Lung (tissue), 12 donors: ENCODE data around the gene CDV3. TPM values are rescaled to one million over a fixed set of nuclear protein-coding genes. Genes with fewer than 3 reads are reported as not detected.

Experiments used
- ATAC-seq: fragments of 200-7000 bp; cut with Tn5 transposase; one replicate; pipeline ENCODE4 v1.9.1; 2020; ENCODE audit warnings: moderate number of reproducible peaks; ENCODE audit not compliant: insufficient read depth, low FRiP score
- DNase-seq, 3 donors: peaks; one replicate each; pipeline ENCODE4 v3.0.0-alpha.2; 2013 to 2017
- H3K27ac ChIP-seq, 2 donors: one replicate each; pipeline ENCODE4 v1.5.1; 2013; ENCODE audit warnings: mild to moderate bottlenecking in 2 of 2, moderate library complexity in 2 of 2, control low read depth in 1 of 2, inconsistent platforms in 1 of 2, low read depth in 1 of 2, low read length in 1 of 2
- H3K27me3 ChIP-seq, 3 donors: one replicate each; pipeline ENCODE4 v1.5.1; 2013; ENCODE audit warnings: low read length in 2 of 3; ENCODE audit not compliant: control insufficient read depth in 3 of 3, insufficient read depth in 3 of 3
- H3K36me3 ChIP-seq, 4 donors: one replicate each; pipeline ENCODE4 v1.5.1; 2013; ENCODE audit warnings: low read length in 4 of 4, mild to moderate bottlenecking in 1 of 4, moderate library complexity in 1 of 4; ENCODE audit not compliant: control insufficient read depth in 4 of 4, insufficient read depth in 4 of 4
- H3K4me1 ChIP-seq, 5 donors: one replicate each; pipeline ENCODE4 v1.5.1; 2013; ENCODE audit warnings: low read length in 5 of 5, mild to moderate bottlenecking in 2 of 5, moderate library complexity in 1 of 5; ENCODE audit not compliant: control insufficient read depth in 5 of 5, insufficient read depth in 5 of 5
- H3K4me3 ChIP-seq: one replicate; pipeline ENCODE4 v1.5.1; 2013; ENCODE audit warnings: mild to moderate bottlenecking, control low read depth, moderate library complexity
- H3K9ac ChIP-seq, 2 donors: one replicate each; pipeline ENCODE4 v1.5.1; 2013; ENCODE audit warnings: low read length in 2 of 2, control low read depth in 1 of 2; ENCODE audit not compliant: insufficient read depth in 1 of 2
- H3K9me3 ChIP-seq, 4 donors: one replicate each; pipeline ENCODE4 v1.5.1; 2013; ENCODE audit warnings: low read length in 3 of 4, mild to moderate bottlenecking in 1 of 4, moderate library complexity in 1 of 4; ENCODE audit not compliant: control insufficient read depth in 4 of 4, insufficient read depth in 3 of 4
- CTCF ChIP-seq: IDR thresholded peaks from 2 replicates; pipeline ENCODE4 v1.5.1; 2012; ENCODE audit warnings: mild to moderate bottlenecking; ENCODE audit errors: control extremely low read depth, extremely low read depth
- WGBS, 2 donors: extraction: QIAGEN DNeasy Blood & Tissue Kit; methylation state at CpG; one replicate each; pipeline ENCODE4 v1.1.7; 2013; 5-methylcytosine and 5-hydroxymethylcytosine counted together
- polyA plus RNA-seq, 2 donors: library from polyadenylated mRNA; stranded (reverse); fragments of 200-250 nt; gene quantifications; one replicate each; pipeline ENCODE4 v1.2.1, GENCODE V29; 2013
- total RNA-seq, 2 donors: library from RNA; depleted of rRNA in 1 of 2; stranded (reverse); fragments of >200 nt in 1 of 2; gene quantifications; one replicate each; pipeline ENCODE4 v1.2.1, GENCODE V29; 2014 to 2021
- donor health status: control.
- donor health status: control.
- donor health status: Bipolar disorder and iron deficiency.
- donor health status: healthy.
- donor health status: DM: yes; HTN: yes; CAD: no.

The CDV3 gene
- total and polyA plus RNA-seq, 4 donors: 50.5 to 138 (median 104) TPM

GRCh38 chr3:133598405-133598804 lies 24.9 kb downstream of the CDV3 start:
- H3K36me3 ChIP-seq: peaks cover 0 to 8% (median 4%) of the 10 kb centered on the region in 4 donors
- ATAC-seq: no peak
- H3K4me3 ChIP-seq: no peak overlapping the region
- no peaks in the 10 kb centered on the region for H3K9me3 ChIP-seq
- peak in 1 of 3 donors; percentile 18 for DNase-seq
- no peak overlapping the region for H3K27ac ChIP-seq
- H3K27me3 ChIP-seq: no peaks in the 10 kb centered on the region
- no peak overlapping the region for H3K9ac ChIP-seq
- no peaks in the 10 kb centered on the region for H3K4me1 ChIP-seq
- 83 to 91% methylated on average over 3 of the region's 3 CpGs for WGBS, 2 donors
- no peak for TF ChIP-seq CTCF

GRCh38 chr3:133599280-133599679 lies 25.8 kb downstream of the CDV3 start:
- Histone ChIP-seq H3K4me3 (no peak overlapping the region), H3K27ac (no peak overlapping the region), H3K9me3 (no peaks in the 10 kb centered on the region), H3K36me3 (peaks cover 0 to 8% (median 4%) of the 10 kb centered on the region in 4 donors), H3K9ac (no peak overlapping the region), H3K4me1 (no peaks in the 10 kb centered on the region), H3K27me3 (no peaks in the 10 kb centered on the region)
- ATAC-seq: no peak
- 75 to 91% methylated on average over 2 of the region's 2 CpGs for WGBS, 2 donors
- TF ChIP-seq CTCF: no peak
- no peak for DNase-seq

GRCh38 chr3:133600572-133601081 lies 27.1 kb downstream of the CDV3 start:
- Histone ChIP-seq H3K9ac (no peak overlapping the region), H3K9me3 (no peaks in the 10 kb centered on the region), H3K27ac (no peak overlapping the region), H3K27me3 (no peaks in the 10 kb centered on the region), H3K4me3 (no peak overlapping the region), H3K36me3 (peaks cover 0 to 13% (median 5%) of the 10 kb centered on the region in 4 donors), H3K4me1 (no peaks in the 10 kb centered on the region)
- 100% methylated on average over 1 of the region's 1 CpG for WGBS, 2 donors
- no peak for TF ChIP-seq CTCF
- ATAC-seq: no peak
- no peak for DNase-seq

- 92 to 94% methylated on average over 1 of the region's 1 CpG for WGBS, 2 donors
- Histone ChIP-seq H3K9me3 (no peaks in the 10 kb centered on the region), H3K4me1 (no peaks in the 10 kb centered on the region), H3K4me3 (no peak overlapping the region), H3K27ac (no peak overlapping the region), H3K27me3 (no peaks in the 10 kb centered on the region), H3K36me3 (peaks cover 3 to 28% (median 17%) of the 10 kb centered on the region in 4 donors), H3K9ac (no peak overlapping the region)
- no peak for TF ChIP-seq CTCF
- DNase-seq (no peak), ATAC-seq (no peak)
Observed at GRCh38 chr3:133606342-133606741, 32.9 kb downstream of the CDV3 start.
